B cell (primary cell): Measurements from ENCODE around the gene ADGRB2.

Experiments used
- EZH2 ChIP-seq: IDR thresholded peaks from 2 replicates; pipeline ENCODE4 v1.6.1; 2012; ENCODE audit warnings: borderline replicate concordance, low read depth, mild to moderate bottlenecking, moderate library complexity, low read length; ENCODE audit not compliant: insufficient read depth, poor library complexity, severe bottlenecking
- TF ChIP-seq, protein P1 (sequence below): fragments of 200-600 bp; IDR thresholded peaks from one replicate; pipeline ENCODE4 v1.8.0; 2022; ENCODE audit warnings: antibody characterized with exemption, mild to moderate bottlenecking

DNA sequence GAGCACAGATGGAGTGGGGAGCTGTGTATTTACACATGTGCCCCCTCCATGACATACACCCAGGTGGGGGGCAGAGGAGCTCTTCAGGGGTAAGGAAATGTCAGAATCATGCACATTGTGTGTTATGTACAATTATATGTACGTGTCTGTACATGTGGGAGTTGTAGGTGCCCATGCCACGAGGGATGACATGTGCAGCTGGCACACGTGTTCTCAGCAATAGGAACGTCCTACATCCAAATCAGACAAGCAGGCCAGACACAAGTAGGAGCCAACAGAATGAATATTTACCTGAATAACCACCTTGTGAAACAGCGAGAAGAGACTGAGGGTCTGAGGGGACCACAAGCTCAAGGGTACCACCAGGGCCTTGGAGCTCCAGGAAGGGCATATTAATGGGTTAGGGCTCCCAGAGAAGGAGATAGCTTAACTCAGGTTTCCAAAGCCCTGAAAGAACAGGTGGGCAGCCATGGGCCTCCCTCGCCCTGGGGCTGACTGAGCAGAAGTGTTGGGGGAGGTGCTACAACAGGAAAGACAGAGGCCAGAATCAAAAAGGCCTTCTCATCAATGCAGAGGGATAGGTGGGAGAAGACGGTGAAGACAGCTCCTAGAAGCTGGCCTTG lies 63.6 kb downstream of the ADGRB2 start:
- no peak for TF ChIP-seq EZH2
- TF ChIP-seq, protein P1, sequence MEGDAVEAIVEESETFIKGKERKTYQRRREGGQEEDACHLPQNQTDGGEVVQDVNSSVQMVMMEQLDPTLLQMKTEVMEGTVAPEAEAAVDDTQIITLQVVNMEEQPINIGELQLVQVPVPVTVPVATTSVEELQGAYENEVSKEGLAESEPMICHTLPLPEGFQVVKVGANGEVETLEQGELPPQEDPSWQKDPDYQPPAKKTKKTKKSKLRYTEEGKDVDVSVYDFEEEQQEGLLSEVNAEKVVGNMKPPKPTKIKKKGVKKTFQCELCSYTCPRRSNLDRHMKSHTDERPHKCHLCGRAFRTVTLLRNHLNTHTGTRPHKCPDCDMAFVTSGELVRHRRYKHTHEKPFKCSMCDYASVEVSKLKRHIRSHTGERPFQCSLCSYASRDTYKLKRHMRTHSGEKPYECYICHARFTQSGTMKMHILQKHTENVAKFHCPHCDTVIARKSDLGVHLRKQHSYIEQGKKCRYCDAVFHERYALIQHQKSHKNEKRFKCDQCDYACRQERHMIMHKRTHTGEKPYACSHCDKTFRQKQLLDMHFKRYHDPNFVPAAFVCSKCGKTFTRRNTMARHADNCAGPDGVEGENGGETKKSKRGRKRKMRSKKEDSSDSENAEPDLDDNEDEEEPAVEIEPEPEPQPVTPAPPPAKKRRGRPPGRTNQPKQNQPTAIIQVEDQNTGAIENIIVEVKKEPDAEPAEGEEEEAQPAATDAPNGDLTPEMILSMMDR = no peak
